ENCODE results near the gene OR7G3.

OR7G3 gene

DNA sequence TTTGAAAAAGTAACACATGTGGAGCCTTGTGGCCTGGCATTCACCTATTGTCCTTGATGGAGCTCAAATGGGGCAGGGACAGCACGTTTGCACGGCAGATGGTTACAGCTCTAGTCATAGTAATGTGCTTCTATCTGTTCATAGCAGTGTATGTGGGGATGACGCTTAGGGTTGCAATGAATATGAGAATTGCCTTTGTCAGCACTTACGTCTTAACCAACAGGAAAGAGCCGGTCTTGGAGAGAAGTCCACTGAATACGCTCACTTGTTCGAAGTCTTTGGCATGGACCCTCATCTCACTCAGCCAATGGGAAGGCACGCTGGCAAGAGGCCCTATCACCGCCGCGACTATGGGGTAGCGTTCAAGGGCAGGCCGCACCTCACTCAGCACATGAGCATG, 33.1 kb upstream of the OR7G3 start:
- DNase-seq (ENCODE audit: low read depth), result no peak
- TF ChIP-seq, protein P1, sequence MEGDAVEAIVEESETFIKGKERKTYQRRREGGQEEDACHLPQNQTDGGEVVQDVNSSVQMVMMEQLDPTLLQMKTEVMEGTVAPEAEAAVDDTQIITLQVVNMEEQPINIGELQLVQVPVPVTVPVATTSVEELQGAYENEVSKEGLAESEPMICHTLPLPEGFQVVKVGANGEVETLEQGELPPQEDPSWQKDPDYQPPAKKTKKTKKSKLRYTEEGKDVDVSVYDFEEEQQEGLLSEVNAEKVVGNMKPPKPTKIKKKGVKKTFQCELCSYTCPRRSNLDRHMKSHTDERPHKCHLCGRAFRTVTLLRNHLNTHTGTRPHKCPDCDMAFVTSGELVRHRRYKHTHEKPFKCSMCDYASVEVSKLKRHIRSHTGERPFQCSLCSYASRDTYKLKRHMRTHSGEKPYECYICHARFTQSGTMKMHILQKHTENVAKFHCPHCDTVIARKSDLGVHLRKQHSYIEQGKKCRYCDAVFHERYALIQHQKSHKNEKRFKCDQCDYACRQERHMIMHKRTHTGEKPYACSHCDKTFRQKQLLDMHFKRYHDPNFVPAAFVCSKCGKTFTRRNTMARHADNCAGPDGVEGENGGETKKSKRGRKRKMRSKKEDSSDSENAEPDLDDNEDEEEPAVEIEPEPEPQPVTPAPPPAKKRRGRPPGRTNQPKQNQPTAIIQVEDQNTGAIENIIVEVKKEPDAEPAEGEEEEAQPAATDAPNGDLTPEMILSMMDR (conservative IDR thresholded peaks at IDR 0.05; ENCODE audit: control insufficient read depth, insufficient read depth, low read depth, low read length), result no peak
- no peak overlapping the region for H3K4me3 ChIP-seq (ENCODE audit: control insufficient read depth, low read depth, low read length)

GRCh38 chr19:9156304-9156703, 29.6 kb upstream of the OR7G3 start:
- no peak for DNase-seq (ENCODE audit: low read depth)
- TF ChIP-seq, protein P1 (conservative IDR thresholded peaks at IDR 0.05; ENCODE audit: control insufficient read depth, insufficient read depth, low read depth, low read length), result no peak
- no peak overlapping the region for H3K4me3 ChIP-seq (ENCODE audit: control insufficient read depth, low read depth, low read length)

DNA sequence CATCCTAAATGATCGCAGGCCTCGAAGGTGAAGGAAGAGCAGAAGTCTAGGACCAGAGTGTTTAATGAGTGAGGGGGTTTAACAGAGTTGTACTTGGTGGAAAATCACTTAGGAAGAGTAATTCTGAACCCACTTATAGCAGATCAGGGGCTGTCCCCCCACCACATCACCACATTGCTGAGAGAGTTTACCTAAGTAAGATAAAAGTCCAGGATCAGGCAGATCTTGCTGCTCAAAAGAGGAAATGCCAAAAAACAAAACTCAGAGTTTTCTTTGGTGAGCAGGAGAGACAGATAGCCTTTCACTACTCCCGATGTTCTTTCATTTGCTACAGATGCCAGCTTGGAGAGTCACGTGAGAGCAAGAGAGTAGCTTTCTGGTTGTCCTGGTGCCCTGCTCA, 28.8 kb upstream of the OR7G3 start:
- H3K4me3 ChIP-seq (ENCODE audit: control insufficient read depth, low read depth, low read length), result no peak overlapping the region
- DNase-seq (ENCODE audit: low read depth), result no peak
- TF ChIP-seq, protein P1 (conservative IDR thresholded peaks at IDR 0.05; ENCODE audit: control insufficient read depth, insufficient read depth, low read depth, low read length), result no peak

DNA sequence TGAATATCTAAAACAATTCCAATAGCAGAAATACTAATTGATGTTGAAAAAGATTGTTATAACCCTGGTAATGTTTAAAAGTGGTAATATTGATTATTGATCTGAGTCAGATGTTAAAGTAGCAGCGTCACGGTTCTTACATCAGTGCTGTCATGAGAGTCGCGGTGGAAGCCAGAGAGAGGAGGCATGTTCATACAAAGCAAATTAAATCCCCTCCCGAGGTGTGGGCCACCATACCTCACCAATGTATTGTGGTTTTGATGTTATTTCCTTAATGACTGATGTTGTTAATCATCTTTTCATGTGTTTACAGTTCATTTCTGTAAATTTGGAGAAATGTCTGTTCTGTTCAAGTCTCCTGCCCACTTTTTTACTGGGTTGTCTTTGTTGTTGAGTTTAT, 24.6 kb upstream of the OR7G3 start:
- DNase-seq (ENCODE audit: low read depth), result no peak

DNA sequence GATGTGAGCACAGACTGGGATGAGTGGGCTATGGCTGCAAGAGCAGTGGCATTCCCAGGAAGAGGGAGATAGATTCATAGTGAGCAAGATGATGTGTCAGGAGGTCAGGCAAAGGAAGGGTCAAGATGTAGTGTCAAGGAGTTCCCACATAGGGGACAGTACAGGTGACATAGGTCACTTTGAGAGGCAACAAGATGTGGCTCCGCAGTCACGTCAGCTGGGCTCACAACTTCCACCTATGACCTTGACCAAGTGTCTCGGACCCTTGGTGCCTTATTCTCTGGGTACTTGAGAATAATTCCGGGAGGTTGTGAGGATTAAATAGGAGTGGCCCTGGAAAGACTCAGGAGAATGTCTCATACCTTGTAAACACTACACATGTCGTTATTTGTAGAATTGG, 23.9 kb upstream of the OR7G3 start:
- H3K4me3 ChIP-seq (ENCODE audit: control insufficient read depth, low read depth, low read length), result no peak overlapping the region
- DNase-seq (ENCODE audit: low read depth), result no peak
- TF ChIP-seq, protein P1 (conservative IDR thresholded peaks at IDR 0.05; ENCODE audit: control insufficient read depth, insufficient read depth, low read depth, low read length), result no peak

More for the DNA sequence above, 24.6 kb upstream of the OR7G3 start:
- TF ChIP-seq, protein P1 (conservative IDR thresholded peaks at IDR 0.05; ENCODE audit: control insufficient read depth, insufficient read depth, low read depth, low read length), result no peak
- H3K4me3 ChIP-seq (ENCODE audit: control insufficient read depth, low read depth, low read length), result no peak overlapping the region

DNA sequence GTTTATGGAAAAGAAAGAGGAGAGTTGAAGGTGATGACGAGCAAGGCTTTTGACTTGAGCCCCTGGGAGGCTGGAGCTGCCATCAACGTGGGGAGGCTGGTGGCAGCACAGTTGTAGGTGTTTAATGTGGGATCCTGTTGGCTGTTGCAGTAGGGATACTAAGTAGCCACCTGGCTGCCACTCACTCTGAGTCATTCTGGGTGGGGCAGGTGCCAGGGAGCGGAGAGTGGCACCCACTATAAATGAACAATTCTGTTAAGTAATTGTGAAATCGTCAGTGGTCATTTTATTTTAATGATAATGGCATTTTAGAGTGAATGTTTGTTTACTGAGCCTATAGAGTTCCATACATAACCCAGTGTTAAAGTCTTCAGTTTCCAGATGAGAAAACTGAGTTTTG, 23.2 kb upstream of the OR7G3 start:
- H3K4me3 ChIP-seq (ENCODE audit: control insufficient read depth, low read depth, low read length), result no peak overlapping the region
- TF ChIP-seq, protein P1 (conservative IDR thresholded peaks at IDR 0.05; ENCODE audit: control insufficient read depth, insufficient read depth, low read depth, low read length), result no peak
- no peak for DNase-seq (ENCODE audit: low read depth)

- no peak for DNase-seq (ENCODE audit: low read depth)
- TF ChIP-seq, protein P1 (conservative IDR thresholded peaks at IDR 0.05; ENCODE audit: control insufficient read depth, insufficient read depth, low read depth, low read length), result no peak
Observed at GRCh38 chr19:9148697-9149096, 21.9 kb upstream of the OR7G3 start.

More at GRCh38 chr19:9148697-9149096, 21.9 kb upstream of the OR7G3 start:
- no peak overlapping the region for H3K4me3 ChIP-seq (ENCODE audit: control insufficient read depth, low read depth, low read length)

All from fibroblast of mammary gland (primary cell).